ENCODE results near the gene DNAH8.

GRCh38 chr6:39068391-39068790 lies 353.3 kb downstream of the DNAH8 start:
- no peak for TF ChIP-seq CTCF (IDR thresholded peaks at IDR 0.05 in 2 of 3, conservative IDR thresholded peaks at IDR 0.05 in 1 of 3; ENCODE audit: borderline replicate concordance in 1 of 3, insufficient read depth in 1 of 3, low read depth in 2 of 3, low read length in 2 of 3)
- no peak for TF ChIP-seq ATF3 (IDR thresholded peaks at IDR 0.05)
- TF ChIP-seq YY1 (IDR thresholded peaks at IDR 0.05; ENCODE audit: extremely low read depth, insufficient replicate concordance, low read depth, low read length): no peak
- no peak for TF ChIP-seq REST (IDR thresholded peaks at IDR 0.05; ENCODE audit: low read depth)
